Memory B cell (primary cell): Measurements from ENCODE around the gene PM20D2.

Experiments used
- ATAC-seq: fragments of 150-1000 bp; cut with Tn5 transposase; 2 replicates; pipeline ENCODE4 v1.10.0; 2021; ENCODE audit warnings: low read depth, mild to moderate bottlenecking, moderate library complexity
- DNase-seq, 2 donors: peaks; one replicate each; pipeline ENCODE4 v3.0.0; 2022; ENCODE audit warnings: low spot score in 2 of 2
- H3K27ac Mint-ChIP-seq: one replicate; pipeline ENCODE4 v1.8.0; 2022; ENCODE audit warnings: mild to moderate bottlenecking, moderate library complexity, mixed read lengths
- H3K27me3 Mint-ChIP-seq: one replicate; pipeline ENCODE4 v1.8.0; 2022; ENCODE audit warnings: mixed read lengths
- H3K36me3 Mint-ChIP-seq: one replicate; pipeline ENCODE4 v1.8.0; 2022; ENCODE audit warnings: mild to moderate bottlenecking, mixed read lengths
- H3K4me1 Mint-ChIP-seq: one replicate; pipeline ENCODE4 v1.8.0; 2022; ENCODE audit warnings: mixed read lengths
- H3K4me3 Mint-ChIP-seq: one replicate; pipeline ENCODE4 v1.8.0; 2022; ENCODE audit warnings: mild to moderate bottlenecking, moderate library complexity, mixed read lengths
- H3K9me3 Mint-ChIP-seq: one replicate; pipeline ENCODE4 v1.8.0; 2022; ENCODE audit warnings: mixed read lengths

Gene PM20D2

DNA sequence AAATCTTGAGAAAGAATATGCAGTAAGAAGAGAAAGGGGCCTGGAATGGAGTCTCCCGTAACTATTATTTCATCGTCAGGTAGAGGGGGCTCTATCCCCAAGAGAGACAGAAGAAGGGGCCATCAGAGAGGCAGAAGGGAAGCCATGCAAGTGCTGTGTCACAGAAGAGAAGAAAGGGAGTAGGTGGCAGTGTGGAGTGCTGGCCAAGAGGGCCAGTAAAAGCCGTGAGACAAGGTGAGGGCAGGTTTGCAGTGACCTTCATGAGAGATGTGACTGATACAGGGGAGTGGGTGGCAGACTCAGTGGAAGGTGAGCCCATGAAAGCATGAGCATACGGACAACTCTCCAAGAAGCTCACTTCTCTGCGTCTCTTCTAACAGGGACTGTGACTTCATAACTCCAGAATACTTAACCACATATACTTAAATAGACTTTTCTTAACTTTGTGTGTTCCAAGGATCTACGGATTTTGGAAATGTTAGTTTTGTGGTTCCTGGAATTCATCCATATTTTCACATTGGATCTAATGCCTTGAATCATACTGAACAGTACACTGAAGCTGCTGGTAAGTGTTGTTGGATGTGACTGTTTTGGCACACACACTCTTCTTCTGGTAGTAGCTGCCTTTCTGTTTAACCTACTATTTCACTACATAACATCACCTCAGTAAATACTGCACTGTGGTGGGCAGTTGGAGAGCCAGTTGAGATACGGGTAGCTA is 15.6 kb downstream of the PM20D2 start:
- no peaks in the 10 kb centered on the region for H3K4me1 Mint-ChIP-seq
- H3K27me3 Mint-ChIP-seq, result no peaks in the 10 kb centered on the region
- H3K4me3 Mint-ChIP-seq, result no peak overlapping the region
- peak overlapping the region; percentile 0 for H3K27ac Mint-ChIP-seq
- no peaks in the 10 kb centered on the region for H3K9me3 Mint-ChIP-seq
- peaks cover 26% of the 10 kb centered on the region for H3K36me3 Mint-ChIP-seq
- DNase-seq, result no peak
- ATAC-seq, result no peak

DNA sequence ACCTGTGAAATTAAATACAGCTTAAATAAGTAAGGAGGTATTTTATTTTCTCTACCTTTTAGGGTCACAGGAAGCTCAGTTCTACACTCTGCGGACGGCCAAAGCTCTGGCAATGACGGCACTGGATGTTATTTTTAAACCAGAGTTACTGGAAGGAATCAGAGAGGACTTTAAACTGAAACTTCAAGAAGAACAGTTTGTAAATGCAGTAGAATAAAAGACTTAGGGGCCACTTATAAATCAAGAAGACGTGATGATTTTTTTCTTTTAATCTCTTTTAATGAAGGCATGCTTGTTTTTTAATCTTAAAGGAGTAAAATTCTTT is 16.2 kb downstream of the PM20D2 start:
- ATAC-seq (no peak), DNase-seq (no peak)
- H3K27ac Mint-ChIP-seq, result no peak overlapping the region
- H3K4me3 Mint-ChIP-seq, result no peak overlapping the region
- H3K27me3 Mint-ChIP-seq, result no peaks in the 10 kb centered on the region
- peaks cover 25% of the 10 kb centered on the region for H3K36me3 Mint-ChIP-seq
- no peaks in the 10 kb centered on the region for H3K4me1 Mint-ChIP-seq
- H3K9me3 Mint-ChIP-seq, result no peaks in the 10 kb centered on the region

DNA sequence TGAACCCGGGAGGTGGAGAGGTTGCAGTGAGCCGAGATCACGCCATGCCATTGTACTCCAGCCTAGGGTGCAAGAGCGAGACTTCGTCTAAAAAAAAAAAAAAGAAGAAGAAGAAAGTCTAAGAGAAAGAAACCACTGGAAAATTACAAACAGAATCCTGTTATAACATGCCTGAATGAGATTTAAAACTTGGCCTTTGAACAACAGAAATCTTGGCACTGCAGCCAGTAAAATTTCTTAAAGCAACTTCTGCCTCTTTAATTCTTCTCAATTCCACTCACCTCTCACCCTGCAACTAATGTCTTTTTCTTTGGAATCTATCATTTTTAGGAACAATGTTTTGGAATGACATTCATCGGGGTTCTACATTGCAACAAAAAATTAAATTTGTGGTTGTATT is 26.3 kb downstream of the PM20D2 start:
- Mint-ChIP-seq H3K36me3 (no peaks in the 10 kb centered on the region), H3K4me1 (no peaks in the 10 kb centered on the region), H3K9me3 (no peaks in the 10 kb centered on the region), H3K4me3 (no peak overlapping the region), H3K27ac (no peak overlapping the region), H3K27me3 (no peaks in the 10 kb centered on the region)
- no peak for ATAC-seq
- DNase-seq, result no peak

DNA sequence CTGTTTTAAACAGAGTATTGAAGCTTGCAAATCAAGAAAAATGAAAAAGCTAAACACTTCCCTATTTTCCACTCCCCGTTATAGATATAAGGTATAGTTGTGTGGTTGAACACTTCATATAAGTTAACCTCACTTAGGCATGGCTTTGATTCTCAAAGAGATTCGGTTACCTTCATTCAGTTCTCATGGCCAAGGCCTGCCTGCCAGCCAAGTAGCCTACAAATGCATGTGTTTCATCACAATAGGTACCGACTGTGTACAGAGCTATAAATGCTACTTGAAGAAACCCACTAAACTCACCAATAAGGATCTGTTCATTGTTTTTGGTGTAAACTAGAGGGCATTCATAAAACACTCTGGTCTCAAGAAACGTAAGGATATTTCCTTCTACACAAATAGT is 27.8 kb downstream of the PM20D2 start:
- H3K9me3 Mint-ChIP-seq, result no peaks in the 10 kb centered on the region
- H3K36me3 Mint-ChIP-seq, result no peaks in the 10 kb centered on the region
- ATAC-seq, result no peak

DNA sequence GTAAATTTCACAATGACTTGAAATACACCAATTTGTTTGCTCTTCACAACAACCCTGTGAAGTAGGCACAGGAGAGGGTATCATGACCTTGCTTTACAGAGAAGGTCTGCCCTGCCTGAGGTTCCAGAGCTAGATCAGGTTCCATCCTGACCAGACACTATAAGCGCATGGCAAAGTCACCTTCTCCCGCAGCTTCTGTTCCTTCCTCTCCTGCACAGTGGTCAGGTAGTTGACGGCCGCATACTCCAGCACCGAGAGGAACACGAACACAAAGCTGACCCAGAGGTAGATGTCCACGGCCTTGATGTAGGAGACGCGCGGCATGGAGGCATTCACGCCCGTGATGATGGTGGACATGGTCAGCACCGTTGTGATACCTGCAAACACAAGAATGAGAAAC is 34.3 kb downstream of the PM20D2 start:
- DNase-seq (no peak), ATAC-seq (no peak)
- Mint-ChIP-seq H3K36me3 (no peaks in the 10 kb centered on the region), H3K4me3 (no peak overlapping the region), H3K27me3 (peaks cover 7% of the 10 kb centered on the region), H3K27ac (no peak overlapping the region), H3K4me1 (no peaks in the 10 kb centered on the region), H3K9me3 (no peaks in the 10 kb centered on the region)

More for the DNA sequence above, 27.8 kb downstream of the PM20D2 start:
- no peaks in the 10 kb centered on the region for H3K27me3 Mint-ChIP-seq
- no peak overlapping the region for H3K27ac Mint-ChIP-seq
- no peak for DNase-seq
- H3K4me3 Mint-ChIP-seq, result no peak overlapping the region
- no peaks in the 10 kb centered on the region for H3K4me1 Mint-ChIP-seq

DNA sequence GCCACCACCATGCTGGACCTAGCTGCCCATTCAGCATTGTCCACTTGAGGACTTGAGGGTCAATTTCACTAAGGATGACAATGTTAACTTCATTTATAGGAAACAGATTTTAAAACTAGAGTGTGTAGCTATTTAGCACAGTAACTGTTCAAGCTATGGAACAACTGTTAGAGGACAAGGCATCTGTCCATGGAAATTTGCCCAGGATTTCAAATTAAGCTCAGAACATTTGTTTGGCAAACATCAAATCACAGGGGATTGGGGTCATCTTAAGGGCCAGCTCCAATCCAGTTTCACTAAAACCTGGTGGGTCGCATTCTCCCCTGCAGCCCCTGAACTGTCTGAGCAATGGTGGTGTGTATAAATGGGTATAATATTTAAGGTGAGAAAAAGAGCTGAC is 35.1 kb downstream of the PM20D2 start:
- DNase-seq, result no peak
- no peaks in the 10 kb centered on the region for H3K36me3 Mint-ChIP-seq
- no peak for ATAC-seq
- no peak overlapping the region for H3K27ac Mint-ChIP-seq
- H3K9me3 Mint-ChIP-seq, result no peaks in the 10 kb centered on the region
- H3K27me3 Mint-ChIP-seq, result peaks cover 7% of the 10 kb centered on the region
- no peaks in the 10 kb centered on the region for H3K4me1 Mint-ChIP-seq
- no peak overlapping the region for H3K4me3 Mint-ChIP-seq

DNA sequence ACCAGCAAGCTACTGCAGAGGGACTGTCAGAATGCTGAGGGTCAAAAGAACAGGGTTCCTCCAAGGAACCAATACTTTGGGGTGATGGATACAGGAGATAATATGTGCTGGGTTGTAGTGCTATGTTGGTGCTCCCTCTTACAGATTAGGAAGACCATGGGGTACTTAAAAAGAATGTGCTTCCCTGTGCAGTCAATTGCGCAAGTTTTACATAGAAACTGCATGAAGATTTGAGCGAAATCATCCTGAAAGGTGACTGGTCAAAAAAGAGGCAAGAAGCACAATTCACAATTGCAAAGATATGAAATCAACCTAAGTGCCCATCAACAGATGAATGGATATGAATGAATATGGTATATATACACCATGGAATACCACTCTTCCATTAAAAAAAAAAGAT is 37.4 kb downstream of the PM20D2 start:
- Mint-ChIP-seq H3K9me3 (no peaks in the 10 kb centered on the region), H3K4me3 (no peak overlapping the region), H3K36me3 (no peaks in the 10 kb centered on the region), H3K27ac (no peak overlapping the region), H3K4me1 (no peaks in the 10 kb centered on the region), H3K27me3 (peaks cover 10% of the 10 kb centered on the region)
- ATAC-seq (no peak), DNase-seq (no peak)

DNA sequence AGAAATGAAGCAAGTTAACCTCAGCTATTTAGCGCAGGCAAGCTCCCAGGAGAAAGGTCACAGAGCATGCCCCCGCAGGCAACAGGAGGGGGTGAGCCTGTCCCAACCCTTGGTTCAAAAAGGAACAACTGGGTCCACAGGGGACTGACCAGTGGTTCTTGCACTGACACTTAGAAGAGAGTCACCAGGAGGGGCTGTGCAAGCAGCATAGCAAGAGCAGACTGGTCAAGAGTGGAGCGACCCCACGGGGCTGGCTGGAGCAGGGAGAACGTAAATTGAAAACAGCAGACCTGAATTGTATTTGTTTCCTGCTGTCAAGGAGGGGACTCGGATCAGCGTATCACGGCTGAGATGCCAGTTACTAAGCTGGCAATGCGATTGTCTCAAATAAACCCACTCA is 38.5 kb downstream of the PM20D2 start:
- H3K4me3 Mint-ChIP-seq, result no peak overlapping the region
- no peaks in the 10 kb centered on the region for H3K9me3 Mint-ChIP-seq
- no peak for DNase-seq
- no peaks in the 10 kb centered on the region for H3K4me1 Mint-ChIP-seq
- H3K27ac Mint-ChIP-seq, result no peak overlapping the region
- no peak for ATAC-seq
- peaks cover 12% of the 10 kb centered on the region for H3K27me3 Mint-ChIP-seq
- H3K36me3 Mint-ChIP-seq, result no peaks in the 10 kb centered on the region

DNA sequence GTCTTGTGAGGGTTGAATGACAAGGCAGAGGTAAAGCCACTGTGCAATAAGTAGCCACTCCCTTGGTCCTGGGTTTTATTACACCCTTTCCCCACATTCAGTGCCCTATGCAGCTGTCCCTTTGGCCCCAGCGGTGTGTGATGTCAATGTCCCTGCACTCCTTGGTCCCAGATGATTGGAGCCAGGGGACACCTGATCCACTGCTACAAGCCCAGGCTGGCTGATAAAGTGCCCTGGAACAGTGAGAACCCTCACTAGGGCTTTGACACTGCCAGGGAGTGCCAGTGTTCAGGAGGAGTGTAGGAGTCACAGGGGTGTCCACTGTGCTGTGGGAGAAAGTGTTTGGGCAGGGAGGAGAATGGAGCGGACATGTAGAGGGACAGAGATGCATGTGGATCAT is 40.9 kb downstream of the PM20D2 start:
- Mint-ChIP-seq H3K36me3 (no peaks in the 10 kb centered on the region), H3K9me3 (no peaks in the 10 kb centered on the region), H3K27ac (no peak overlapping the region), H3K4me3 (no peak overlapping the region), H3K4me1 (no peaks in the 10 kb centered on the region), H3K27me3 (peaks cover 8% of the 10 kb centered on the region)
- no peak for ATAC-seq
- no peak for DNase-seq

DNA sequence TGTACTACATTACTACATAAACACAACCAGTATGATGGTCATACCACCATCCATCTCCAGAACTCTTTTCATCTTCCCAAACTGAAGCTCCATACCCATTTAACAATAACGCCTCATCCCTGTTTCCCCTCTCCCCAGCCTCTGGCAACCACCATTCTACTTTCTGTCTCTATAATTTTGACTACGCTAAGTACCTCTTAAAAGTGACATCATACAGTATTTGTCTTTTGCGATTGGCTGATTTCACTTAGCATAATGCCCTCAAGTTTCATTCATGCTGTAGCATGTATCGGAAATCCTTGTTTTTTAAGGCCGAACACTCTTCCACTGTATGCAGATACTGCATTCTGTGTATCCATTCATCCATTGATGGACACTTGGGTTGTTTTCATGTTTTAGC is 41.6 kb downstream of the PM20D2 start:
- Mint-ChIP-seq H3K27ac (no peak overlapping the region), H3K27me3 (peaks cover 10% of the 10 kb centered on the region), H3K36me3 (no peaks in the 10 kb centered on the region), H3K9me3 (no peaks in the 10 kb centered on the region), H3K4me1 (no peaks in the 10 kb centered on the region), H3K4me3 (no peak overlapping the region)
- ATAC-seq (no peak), DNase-seq (no peak)

DNA sequence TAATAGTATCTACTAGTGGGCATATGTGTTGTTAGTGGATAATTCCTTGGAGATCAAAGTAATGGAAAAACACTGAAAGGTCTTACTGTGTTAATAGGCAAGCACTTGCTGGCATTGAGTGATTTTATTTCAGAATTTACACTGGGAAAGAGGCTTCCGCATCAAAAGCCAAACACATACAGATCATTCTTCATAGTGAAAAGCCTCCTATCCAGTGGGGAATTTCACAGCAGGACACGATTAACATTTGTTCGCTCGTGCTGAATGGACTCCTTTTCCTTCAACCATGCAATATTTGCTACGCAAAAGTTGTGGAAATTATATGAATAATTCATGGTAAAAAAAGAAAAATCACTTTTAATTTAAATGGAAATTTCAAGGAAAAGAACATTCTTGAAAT is 44.9 kb downstream of the PM20D2 start:
- peaks cover 5% of the 10 kb centered on the region for H3K36me3 Mint-ChIP-seq
- H3K4me3 Mint-ChIP-seq, result no peak overlapping the region
- DNase-seq (no peak), ATAC-seq (no peak)
- H3K9me3 Mint-ChIP-seq, result peaks cover 9% of the 10 kb centered on the region
- H3K27ac Mint-ChIP-seq, result no peak overlapping the region
- H3K27me3 Mint-ChIP-seq, result peaks cover 9% of the 10 kb centered on the region
- no peaks in the 10 kb centered on the region for H3K4me1 Mint-ChIP-seq

DNA sequence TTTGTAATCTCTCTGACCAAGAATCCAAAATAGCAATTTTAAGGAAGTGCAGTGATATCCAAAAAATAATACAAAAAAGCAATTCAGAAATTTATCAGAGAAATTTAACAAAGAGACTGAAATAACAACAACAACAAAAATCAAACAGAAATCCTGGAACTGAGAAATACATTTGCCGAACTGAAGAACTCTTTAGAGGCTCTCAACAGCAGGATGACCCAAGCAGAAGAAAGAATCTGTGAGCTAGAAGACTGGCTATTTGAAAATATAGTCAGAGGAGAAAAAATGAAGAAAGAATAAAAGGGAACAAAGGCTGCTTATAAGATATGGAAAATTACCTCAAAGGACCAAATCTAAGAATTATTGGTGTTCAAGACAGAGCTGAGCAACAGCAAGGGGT is 48.7 kb downstream of the PM20D2 start:
- Mint-ChIP-seq H3K27me3 (peaks cover 4% of the 10 kb centered on the region), H3K27ac (no peak overlapping the region), H3K36me3 (peaks cover 5% of the 10 kb centered on the region), H3K4me3 (no peak overlapping the region), H3K4me1 (no peaks in the 10 kb centered on the region), H3K9me3 (peaks cover 11% of the 10 kb centered on the region)
- DNase-seq, result no peak
- no peak for ATAC-seq

DNA sequence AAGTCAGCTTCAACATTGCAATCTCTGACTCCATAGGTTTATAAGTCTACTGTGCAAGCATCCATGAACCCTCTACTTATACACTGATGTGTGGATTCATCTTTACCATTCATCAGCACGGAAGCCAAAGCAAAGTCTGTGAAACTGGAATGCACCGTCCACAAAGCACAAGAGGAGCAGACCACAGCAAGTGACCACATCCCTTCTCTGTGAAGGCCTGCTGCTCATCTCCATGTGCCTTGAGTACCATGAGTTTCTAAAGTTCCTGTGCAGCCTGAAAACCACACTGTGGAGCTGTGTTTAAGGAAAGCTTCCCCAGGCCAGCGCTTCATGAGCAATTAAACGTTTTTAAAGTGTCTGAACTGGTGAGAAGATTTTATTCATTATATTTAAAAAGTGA is 51.3 kb downstream of the PM20D2 start:
- H3K4me1 Mint-ChIP-seq, result no peaks in the 10 kb centered on the region
- DNase-seq, result no peak
- peaks cover 1% of the 10 kb centered on the region for H3K27me3 Mint-ChIP-seq
- no peak overlapping the region for H3K4me3 Mint-ChIP-seq
- H3K9me3 Mint-ChIP-seq, result peaks cover 11% of the 10 kb centered on the region
- no peak for ATAC-seq
- H3K27ac Mint-ChIP-seq, result no peak overlapping the region
- peaks cover 5% of the 10 kb centered on the region for H3K36me3 Mint-ChIP-seq

DNA sequence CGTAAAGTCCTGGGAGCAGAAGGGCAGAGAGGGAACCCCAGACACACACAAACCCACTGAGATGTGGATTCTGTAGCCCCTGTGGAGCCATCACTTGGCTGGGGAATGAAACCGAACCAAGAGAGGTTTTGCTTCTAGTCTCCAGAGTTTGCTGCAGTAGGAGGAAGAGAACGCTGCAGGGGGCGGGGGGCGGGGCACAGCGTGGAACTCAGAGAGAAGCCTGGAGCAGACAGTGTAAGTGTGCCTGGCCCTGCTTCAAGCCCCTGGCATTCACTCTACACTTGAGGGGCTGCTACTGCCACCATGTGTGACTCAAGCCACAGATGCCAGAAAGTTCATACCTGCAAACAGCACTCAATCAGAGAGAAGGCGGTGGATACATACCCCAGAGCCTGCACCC is 52.4 kb downstream of the PM20D2 start:
- Mint-ChIP-seq H3K36me3 (peaks cover 5% of the 10 kb centered on the region), H3K27ac (no peak overlapping the region), H3K4me3 (no peak overlapping the region), H3K9me3 (peaks cover 11% of the 10 kb centered on the region), H3K4me1 (no peaks in the 10 kb centered on the region), H3K27me3 (no peaks in the 10 kb centered on the region)
- DNase-seq (no peak), ATAC-seq (no peak)

DNA sequence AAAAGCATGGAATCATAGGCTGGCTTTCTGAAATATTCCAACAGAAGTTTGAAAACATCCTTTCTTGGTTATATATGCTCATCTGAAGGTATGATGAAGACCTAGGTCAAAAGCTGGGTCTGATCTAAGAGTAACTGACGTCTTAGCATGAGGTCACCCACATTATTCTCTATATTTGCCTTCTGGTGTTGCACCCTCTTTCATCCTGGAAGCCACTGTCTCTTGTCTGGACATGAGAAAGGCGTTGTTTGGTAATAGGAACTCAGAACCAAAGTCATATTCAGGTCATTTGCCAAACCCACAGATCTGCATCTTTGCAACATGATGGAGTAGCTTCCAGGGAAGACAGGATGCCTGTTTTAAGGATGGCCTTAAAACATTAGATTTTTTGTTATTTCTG is 53.7 kb downstream of the PM20D2 start:
- Mint-ChIP-seq H3K27me3 (peaks cover 2% of the 10 kb centered on the region), H3K9me3 (peaks cover 6% of the 10 kb centered on the region), H3K27ac (no peak overlapping the region)

More for the DNA sequence above, 53.7 kb downstream of the PM20D2 start:
- DNase-seq (no peak), ATAC-seq (no peak)
- Mint-ChIP-seq H3K36me3 (peaks cover 4% of the 10 kb centered on the region), H3K4me1 (no peaks in the 10 kb centered on the region), H3K4me3 (no peak overlapping the region)
